HG03135 (cell line): Measurements from ENCODE around the gene MAD1L1.
"Not testable (repeated sequence)": the region's sequence is repeated elsewhere in the genome, so short reads cannot be mapped to it uniquely, and the experiment has no call there.

Experiments
- ATAC-seq: cut with Tn5 transposase; IDR thresholded peaks from one replicate; pipeline ENCODE4 v1.9.1; 2021; ENCODE audit warnings: mild to moderate bottlenecking, moderate library complexity; ENCODE audit not compliant: unreplicated experiment

Gene MAD1L1

DNA sequence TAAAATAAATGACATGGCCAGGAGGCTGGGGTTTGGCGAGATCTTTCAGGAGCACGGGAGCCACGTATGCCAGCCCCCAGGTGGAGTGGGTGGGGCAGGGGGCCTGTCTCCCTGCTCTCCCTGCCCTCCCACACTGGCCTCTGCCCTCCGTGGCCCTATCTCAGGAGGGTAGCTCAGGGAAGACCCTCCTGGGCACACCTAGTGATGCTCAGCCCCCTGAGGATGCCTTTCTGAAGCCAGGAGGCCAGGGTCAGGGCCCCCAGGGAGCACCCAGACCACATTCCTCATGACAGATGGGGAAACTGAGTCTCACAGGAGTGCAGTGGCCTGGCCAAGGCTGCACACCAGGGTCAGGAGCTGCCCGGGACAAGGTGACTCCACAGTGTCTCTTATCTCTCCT, 339.3 kb downstream of the MAD1L1 start:
- no peak for ATAC-seq

DNA sequence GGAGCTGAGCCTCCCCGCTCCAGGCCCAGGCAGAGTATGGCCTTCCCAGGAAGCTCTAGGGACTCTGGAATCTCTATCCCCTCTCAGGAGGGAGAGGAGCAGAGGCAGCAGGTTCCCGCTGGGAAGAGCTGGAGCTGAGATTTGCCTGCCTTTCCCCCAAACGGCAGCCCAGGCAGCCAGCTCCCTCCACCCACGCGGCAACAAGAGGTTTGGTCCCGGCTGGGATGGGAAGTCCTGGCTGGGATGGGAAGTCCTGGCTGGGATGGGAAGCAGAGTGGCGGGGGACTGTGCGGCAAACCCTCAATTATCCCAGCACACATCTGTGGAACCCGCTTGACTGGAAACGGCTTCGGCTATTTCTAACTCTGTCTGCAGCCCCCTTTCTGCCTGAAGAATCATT, 339.7 kb downstream of the MAD1L1 start:
- no peak for ATAC-seq

DNA sequence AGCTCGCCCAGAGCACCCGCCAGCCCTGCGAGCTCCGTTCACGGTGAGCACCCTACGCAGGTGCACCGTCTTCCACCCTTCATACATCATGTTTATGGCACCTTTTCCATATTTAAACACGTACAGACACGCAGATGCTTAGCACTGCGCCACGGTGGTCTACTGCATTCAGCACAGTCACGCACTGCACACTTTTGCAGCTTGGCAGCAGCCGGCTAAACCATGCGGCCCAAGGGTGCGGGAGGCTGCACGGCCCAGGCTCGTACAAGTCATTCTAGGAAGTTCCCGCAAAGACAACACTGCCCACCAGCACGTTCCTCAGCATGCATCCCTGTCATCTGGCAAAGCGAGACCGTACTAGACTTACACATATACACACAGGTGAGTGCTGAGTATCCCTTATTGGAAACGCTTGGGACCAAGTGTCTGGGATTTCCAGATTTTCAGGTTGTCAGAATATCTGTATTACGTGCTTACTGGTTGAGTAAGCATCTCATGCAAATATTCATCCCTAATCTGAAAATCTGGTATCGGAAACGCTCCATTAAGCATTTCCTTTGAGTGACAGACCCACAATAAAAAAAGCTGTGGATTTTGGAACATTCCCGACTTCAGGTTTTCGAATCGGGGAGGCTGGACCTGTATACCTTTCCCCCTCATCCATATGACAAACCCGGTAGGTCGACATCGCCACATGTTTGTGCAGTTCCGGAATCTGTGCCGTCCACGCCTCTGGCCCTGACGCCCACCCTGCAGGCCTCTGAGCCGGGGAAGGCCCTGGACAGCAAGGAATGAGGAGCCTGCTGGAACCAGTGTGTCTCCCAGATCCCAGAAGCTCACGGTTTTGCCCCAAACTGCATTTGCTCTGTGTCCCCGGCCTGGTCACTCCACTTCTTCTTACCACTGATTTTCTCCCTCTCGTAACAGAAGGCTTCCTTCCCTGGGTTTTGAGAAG, 340.5 kb downstream of the MAD1L1 start:
- no peak for ATAC-seq

DNA sequence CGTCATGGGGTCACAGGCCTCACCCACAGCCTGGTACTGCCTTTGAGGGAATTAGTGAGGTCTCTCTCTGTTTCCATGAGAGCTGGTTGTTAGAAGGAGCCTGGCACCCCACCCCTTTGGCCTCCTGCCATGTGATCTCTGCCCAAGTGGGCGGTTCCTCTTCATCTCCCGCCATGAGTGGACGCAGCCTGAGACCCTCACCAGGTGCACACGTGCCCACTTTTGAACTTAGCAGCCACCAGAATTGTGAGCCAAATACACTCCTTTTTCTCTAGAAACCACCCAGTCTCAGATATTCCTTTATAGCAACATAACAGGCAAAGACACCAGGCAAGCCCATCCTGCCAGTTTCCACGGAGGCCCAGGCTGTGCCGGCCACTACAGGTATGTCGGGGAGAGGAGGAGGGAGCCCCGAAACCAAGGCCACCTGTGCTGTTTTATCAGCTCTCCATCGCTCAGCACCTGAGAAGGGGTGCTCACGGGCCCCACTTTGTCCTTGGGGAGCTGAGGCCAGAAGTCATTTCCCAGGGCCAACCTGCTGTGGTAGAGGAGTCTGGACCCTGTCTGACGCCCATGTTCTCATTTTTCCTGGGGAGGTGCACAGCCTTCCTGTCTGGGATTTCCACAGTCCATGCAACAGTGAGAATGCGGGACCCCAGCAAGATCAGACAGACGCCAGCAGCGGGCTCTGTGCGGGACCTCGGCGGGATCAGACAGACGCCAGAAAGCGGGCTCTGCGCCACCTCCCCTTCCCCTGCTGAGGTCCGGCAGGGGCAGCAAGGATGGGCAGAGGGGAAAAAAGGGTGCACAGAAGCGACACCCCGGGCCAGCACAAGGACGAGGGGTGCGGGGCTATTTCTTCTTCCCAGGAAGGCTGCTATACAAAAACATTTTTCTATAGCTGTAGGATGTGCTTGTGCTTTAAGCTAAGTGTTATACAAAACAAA, 342.2 kb downstream of the MAD1L1 start:
- ATAC-seq = no peak

DNA sequence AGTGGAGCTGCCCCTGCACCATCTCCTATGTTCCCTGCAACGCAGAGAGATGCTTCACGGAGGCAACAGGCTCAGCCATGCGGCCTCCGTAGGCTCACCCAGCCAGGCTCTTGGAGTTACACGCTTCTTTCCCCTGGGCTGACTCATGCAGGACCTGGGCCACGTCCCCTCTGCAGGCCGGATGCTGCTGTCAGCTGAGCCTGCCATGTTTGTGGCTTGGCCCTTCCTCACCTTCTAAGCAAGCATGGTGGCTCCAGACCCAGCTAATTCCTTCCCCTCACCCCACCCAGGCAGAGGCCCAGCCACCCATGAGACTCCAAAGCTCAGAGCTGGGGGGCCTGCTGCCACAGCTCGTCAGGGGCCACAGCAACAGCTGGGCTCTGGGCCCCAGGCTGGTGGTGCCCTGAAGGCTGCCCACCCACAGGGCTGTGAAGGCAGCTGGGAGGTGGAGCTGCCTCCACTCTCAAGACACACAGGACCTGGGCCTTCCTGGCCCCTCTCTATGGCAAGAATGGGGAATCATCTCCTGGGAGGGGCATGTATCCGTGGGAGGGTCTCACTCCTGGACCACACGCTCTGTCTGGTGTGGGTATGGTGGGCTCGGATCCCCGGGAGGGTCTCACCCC, 343.1 kb downstream of the MAD1L1 start:
- ATAC-seq = no peak

DNA sequence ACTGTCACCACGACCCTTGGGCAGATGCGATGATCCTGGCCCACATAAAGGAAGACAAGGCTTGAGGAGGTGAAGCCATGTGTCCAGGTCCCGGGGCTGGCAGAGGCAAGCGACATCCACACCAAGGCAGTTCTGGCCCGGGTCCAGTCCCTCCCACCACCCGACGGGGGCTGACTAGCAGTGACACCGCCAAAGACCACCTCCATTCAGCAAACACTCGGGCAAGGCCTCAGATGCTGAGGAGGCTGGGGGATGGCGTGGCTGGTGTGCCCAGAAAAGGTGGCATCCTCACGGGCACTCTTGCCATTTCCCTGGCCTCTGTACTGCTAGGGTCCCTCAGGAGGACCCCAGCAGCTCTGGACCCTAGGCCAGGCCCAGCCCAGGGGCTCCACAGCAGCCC, 343.7 kb downstream of the MAD1L1 start:
- no peak for ATAC-seq

DNA sequence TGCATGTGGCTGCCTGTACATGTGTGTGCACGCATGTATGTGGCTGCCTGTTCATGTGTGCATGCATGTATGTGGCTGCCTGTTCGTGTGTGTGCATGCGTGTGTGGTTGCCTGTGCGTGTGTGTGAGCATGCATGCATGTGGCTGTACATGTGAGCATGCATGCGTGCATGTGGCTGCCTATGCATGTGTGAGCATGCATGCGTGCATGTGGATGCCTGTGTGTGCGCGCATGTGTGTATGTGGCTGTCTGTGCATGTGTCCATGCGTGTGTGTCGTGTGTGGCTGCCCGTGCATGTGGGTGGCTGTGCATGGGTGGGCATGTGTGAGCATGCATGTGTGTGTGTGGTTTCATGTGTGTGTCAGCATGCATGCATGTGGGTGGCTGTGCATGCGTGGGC, 344.3 kb downstream of the MAD1L1 start:
- no peak for ATAC-seq

DNA sequence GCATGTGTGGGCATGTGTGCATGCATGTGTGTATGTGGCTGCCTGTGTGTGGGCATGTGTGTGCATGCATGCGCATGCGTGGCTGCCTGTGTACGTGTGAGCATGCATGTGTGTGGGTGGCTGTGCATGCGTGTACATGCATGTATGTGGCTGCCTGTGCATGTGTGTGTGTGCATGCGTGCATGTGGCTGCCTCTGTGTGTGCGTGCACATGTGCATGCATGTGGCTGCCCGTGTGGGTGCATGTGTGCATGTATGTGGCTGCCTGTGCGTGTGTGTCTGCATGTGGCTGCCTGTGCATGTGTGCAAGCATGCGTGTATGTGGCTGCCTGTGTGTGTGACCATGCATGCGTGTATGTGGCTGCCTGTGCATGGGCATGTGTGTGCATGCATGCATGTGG, 345.5 kb downstream of the MAD1L1 start:
- no peak for ATAC-seq

DNA sequence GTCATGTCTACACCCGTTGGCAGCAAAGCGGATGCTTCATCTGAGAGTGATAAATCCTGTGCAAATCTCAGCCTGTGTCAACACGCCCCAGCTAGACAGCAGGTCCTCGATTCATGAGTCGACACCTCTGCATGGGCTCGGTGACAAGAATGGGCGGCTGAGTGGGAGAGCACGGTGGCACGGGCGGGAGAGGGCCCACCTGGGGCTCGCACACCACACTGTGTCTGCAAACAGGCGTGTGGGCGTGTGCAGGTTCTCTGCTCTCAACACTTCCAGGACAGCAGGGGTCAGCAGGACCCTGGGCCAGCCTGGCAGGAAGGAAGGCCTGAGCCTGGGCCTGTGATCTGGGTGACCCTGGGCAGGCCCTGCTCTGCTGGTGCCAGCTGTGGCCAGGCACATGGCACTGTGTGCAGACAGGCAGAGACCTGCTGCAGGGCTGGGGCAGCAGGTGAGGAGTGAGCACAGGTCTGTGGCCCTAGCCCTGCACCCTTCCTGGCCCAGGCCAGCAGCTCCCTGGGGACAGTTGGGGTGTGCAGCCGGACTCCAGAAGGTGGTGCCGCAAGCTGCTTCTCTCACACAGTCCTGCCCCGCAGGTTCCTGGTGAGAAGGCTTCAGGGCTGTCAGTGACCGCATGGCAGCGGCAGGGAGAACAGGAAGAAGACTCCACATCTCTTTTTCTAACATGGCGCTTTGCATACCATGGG, 346.2 kb downstream of the MAD1L1 start:
- ATAC-seq = no peak

DNA sequence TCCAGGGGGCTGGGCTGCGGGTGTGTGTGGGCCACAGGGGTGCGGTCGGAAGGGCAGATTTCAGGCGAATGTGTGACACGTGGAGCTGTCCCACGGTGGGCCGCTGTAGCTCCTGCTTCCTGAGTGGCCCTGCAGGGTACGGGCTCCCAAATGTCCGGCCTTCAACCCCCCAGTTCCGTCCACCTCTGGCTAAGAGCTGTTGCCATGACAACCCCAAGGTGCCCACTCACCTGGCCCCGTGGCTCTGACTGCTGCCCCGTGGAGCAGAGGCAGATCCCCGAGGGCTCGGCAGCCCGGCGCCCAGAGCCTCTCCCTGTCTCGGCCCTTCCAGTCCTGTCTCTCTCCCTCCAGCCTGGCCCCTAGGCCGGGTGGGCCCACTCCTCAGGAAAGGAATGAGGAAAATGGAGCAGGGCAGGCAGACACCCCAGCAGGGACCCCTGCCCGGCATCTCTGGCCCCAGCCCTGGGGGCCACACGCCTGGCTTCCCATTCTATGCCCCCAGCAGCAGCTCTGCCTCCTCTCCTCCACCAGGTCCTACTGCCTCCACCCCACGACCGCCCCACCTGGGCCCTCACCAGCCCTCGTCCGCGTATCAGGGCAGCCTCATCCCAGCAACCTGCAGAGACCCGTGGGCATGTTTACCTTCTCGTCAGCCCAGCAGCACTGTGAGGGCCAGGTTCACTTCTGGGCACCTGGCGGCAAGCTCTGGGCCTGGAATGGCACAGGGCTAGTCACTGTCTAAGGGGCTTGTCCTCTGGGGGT, 347.1 kb downstream of the MAD1L1 start:
- ATAC-seq = no peak

DNA sequence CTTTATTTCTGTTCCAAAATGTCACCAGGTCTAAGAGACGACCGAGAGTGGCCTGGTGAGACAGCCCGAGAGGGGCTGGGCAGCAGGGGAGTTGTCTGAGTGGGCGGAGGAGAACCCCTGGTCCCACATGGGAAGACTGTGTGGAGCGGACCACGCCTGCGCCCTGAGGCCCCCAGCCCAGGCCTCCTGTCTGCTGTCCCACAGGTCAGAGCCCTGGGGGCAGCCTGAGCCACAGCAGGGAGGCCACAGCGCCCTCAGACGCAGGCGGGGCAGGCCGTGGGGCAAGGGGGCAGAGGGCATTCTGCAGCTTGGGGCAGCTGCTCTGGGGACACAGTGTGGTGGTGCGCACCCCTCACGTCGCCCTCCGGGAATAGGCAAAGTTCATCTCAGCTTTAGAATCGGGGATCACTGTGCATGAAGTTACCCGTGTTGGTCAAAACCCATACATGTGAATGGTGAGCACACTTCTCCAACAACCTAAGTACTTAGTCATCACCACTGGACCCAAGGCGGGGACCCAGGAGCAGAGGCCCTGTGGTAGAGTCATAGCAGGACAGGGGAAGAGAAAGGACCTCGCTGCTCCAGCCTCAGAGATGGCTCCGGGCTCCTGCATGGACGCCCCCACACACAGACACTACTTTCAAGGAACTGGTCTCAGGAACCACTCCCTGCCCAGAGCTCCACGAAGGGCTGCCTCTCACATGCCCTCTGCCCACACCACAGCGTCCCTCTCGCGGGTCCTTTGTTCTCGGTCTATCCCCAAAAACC, 348.0 kb downstream of the MAD1L1 start:
- ATAC-seq = no peak

DNA sequence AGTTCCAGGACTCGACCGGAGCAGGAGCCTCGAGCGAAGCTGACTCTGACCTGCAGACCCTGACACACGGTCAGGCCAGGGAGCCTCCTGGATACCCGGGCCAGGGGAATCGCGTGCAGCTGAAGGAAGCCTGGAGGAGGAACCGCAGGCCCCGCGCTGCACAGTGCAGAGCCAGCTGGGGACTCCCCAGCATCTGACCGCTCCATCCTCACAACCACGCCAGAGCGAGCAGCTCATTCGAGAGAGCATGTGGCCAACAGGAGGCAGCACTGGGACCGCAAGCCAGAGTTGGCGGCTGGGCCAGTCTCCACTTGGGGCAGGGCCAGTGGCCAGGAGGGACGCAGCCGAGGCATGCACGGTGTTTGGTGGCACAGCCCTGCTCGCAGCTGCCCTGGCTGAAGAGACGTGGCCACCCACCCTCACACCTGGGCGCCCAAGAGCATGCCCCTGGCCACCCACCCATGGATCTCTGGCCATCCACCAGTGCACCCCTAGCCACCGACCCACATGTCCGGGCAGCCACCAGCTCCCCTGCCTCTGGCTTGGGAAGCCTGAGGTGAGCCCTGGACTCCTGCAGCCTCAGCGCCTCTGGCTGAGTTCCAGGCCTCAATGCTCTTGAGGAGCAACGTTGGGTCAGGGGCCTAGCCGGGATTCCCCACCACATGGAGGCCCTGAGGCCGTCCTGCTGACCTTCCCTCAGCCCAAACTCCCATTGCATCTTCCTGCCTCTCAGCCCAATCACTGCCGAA, 348.7 kb downstream of the MAD1L1 start:
- ATAC-seq = no peak

DNA sequence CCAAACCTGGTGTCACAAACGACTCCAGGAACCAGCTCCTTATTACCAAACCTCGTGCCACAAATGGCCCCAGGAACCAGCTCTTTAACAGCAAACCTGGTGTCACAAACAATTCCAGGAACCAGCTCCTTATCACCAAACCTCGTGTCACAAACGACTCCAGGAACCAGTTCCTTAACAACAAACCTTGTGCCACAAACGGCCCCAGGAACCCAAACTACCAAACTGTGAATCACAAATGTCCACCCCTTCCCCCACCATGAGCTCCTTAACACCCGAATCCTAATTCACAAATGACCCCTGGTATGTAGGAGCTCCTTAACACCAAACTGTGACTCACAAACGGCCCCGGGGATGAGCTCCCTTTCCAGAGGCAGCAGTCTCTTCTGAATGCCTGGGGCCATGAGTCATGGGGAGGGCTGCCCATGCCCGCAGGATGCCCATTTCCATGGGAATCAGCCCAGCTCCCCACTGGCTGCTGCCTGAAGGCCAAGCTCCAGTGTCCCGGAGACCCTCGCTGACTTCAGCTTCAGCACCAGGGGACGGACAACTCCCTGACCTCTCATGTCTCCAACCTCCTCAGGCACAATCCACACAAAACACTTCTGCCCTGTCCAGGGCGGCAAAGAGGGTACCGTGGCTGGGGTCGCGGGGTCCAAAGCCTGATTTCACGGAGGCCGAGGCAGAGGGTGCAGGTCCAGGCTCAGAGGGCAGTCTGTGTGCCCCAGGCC, 349.5 kb downstream of the MAD1L1 start:
- no peak for ATAC-seq

DNA sequence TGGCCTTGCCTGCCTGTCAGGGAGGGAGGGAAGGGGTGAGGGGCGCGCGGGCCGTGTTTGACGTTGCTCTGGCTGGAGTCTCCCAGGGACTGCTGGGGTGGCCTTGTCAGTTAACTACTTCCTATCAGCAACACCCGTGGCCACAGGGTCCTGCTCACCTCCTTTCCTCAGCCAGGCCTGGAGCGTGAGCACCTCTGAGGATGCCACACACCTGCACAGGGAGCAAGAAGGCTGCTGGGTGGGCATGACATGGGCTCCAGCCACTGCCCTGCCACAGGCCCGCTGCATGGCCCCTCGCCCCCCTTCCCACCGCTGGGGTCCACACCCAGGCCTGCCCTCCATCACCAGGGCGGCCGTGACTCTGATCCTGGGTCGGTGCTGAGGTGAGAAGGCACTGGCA, 350.3 kb downstream of the MAD1L1 start:
- ATAC-seq = no peak

DNA sequence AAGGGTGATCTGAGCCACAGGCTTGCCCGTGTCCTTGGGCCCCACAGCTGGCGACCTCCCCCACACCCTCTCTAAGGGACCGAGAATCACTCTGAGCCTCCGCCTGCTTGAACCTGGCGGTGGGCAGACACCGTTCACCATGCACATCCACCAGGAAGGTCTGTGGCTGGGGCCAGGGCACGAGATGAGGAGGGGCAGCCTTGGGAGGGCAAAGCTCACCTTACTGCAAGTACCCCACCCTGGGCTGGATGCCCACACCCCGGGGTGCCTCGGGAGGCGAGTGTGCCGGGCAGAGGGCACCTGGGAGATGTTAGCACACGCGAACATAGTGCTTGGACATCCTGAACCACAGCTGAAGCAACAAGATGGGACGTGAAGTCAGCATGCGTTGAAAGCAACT, 350.8 kb downstream of the MAD1L1 start:
- no peak for ATAC-seq

DNA sequence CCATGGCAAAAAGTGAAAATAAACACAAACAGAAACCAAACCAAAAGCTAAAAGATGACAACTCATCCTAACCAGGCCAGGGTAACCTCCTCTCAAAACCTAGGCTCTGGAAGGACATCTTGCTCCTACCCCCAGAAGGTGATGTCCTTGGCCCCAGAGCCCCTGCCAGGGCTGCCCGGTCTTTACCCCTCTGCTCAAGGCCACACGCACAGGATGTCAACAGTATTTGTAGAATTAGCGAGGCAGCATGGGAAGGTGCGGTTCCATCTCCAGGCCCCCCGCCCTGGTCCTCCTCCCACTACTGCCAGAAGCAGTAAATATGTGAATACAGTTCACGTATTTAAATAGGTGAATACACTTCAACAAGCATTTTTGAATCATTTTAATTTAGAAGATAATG, 356.1 kb downstream of the MAD1L1 start:
- ATAC-seq = not testable (repeated sequence)

DNA sequence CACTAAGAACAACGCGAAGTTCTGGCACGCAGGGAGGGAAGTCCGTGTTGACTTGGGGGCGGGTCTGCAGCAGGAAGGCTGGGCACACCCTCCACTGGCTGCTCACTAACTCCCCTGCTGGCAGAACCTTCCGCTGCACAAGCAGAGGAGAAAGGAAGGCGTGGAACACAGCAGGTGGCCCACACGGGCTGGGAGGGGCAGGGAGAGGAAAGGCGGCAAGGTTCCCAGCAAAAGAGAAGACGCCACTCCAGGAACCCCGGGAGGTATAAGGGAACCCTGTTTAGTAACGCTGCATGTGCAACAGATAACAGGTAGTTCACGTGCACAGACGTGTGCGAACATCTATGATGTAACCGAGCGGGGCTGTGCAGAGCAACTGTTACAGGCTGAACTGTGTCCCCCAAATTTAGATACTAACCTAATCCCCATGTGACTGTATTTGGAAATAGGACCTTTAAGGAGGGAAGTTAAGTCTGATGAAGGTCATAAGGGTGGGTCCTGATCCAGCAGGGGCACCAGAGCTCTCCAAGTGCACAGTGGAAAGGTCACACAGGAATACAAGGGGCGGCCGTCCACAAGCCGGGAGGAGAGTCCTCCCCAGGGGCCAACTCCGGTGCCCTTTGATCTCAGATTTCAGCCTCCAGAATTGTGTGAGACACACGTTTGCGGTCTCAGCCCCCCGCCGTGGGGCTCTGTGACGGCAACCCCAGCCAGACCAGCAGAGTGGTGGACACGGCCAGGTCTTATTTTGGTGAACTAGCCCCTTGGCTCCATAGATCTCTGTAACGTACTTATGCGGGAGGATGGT, 357.1 kb downstream of the MAD1L1 start:
- ATAC-seq = not testable (repeated sequence)
